CD4-positive, CD25-positive, alpha-beta regulatory T cell (primary cell): ENCODE measurements around the gene TMEM81. TPM values are rescaled to one million over a fixed set of nuclear protein-coding genes. Genes with fewer than 3 reads are reported as not detected.

Experiments
- ATAC-seq, 2 donors: fragments of 150-1000 bp; cut with Tn5 transposase; one replicate each; pipeline ENCODE4 v1.10.0; 2021; ENCODE audit warnings: low read depth in 2 of 2, moderate number of reproducible peaks in 2 of 2, moderate library complexity in 1 of 2
- DNase-seq, 3 donors: peaks; one replicate each; pipeline versions ENCODE4 v3.0.0 to v3.0.0-alpha.2; 2012 to 2022; ENCODE audit warnings: mixed read lengths in 1 of 3
- H3K27ac ChIP-seq: one replicate; pipeline ENCODE4 v1.7.0; 2013; ENCODE audit warnings: mild to moderate bottlenecking, low read length; ENCODE audit not compliant: insufficient read depth, poor library complexity, severe bottlenecking
- H3K27me3 ChIP-seq: one replicate; pipeline ENCODE4 v1.7.0; 2013; ENCODE audit warnings: low read length; ENCODE audit not compliant: control insufficient read depth, insufficient read depth
- H3K36me3 ChIP-seq: one replicate; pipeline ENCODE4 v1.7.0; 2013; ENCODE audit warnings: mild to moderate bottlenecking, low read length, moderate library complexity; ENCODE audit not compliant: control insufficient read depth, insufficient read depth
- H3K4me1 ChIP-seq: 2 replicates; pipeline ENCODE4 v1.7.0; 2013; ENCODE audit warnings: mild to moderate bottlenecking, low read length; ENCODE audit not compliant: insufficient read depth, control insufficient read depth, poor library complexity, severe bottlenecking
- H3K4me3 ChIP-seq: one replicate; pipeline ENCODE4 v1.7.0; 2013; ENCODE audit warnings: low read depth, mild to moderate bottlenecking, low read length, moderate library complexity
- H3K9me3 ChIP-seq, 2 experiments: 1 replicate in 1 of 2; 2 replicates in 1 of 2; pipeline ENCODE4 v1.7.0; 2013; ENCODE audit warnings: low read length in 2 of 2, mild to moderate bottlenecking in 1 of 2, moderate library complexity in 1 of 2; ENCODE audit not compliant: control insufficient read depth in 2 of 2
- H3K27ac Mint-ChIP-seq, 3 donors: one replicate each; pipeline ENCODE4 v1.8.0; 2020 to 2022; ENCODE audit warnings: mild to moderate bottlenecking in 3 of 3, mixed read lengths in 3 of 3, moderate library complexity in 2 of 3
- H3K27me3 Mint-ChIP-seq: one replicate; pipeline ENCODE4 v1.8.0; 2022; ENCODE audit warnings: mild to moderate bottlenecking, mixed read lengths
- H3K36me3 Mint-ChIP-seq: one replicate; pipeline ENCODE4 v1.8.0; 2020; ENCODE audit warnings: mixed read lengths
- H3K4me1 Mint-ChIP-seq, 4 donors: one replicate each; pipeline ENCODE4 v1.8.0; 2020 to 2022; ENCODE audit warnings: mixed read lengths in 4 of 4, mild to moderate bottlenecking in 1 of 4
- H3K4me3 Mint-ChIP-seq, 4 donors: one replicate each; pipeline ENCODE4 v1.8.0; 2020 to 2022; ENCODE audit warnings: mild to moderate bottlenecking in 4 of 4, mixed read lengths in 4 of 4, moderate library complexity in 3 of 4
- H3K9me3 Mint-ChIP-seq, 7 donors: one replicate each; pipeline ENCODE4 v1.8.0; 2020 to 2022; ENCODE audit warnings: mixed read lengths in 7 of 7, mild to moderate bottlenecking in 3 of 7, moderate library complexity in 2 of 7
- polyA plus RNA-seq, 4 donors: library from polyadenylated mRNA; unstranded; fragments of 300-500 nt; fragmentation: Illumina TruSeq; gene quantifications; one replicate each; pipeline ENCODE4 v1.2.3, GENCODE V29; 2021
- total RNA-seq: library from RNA; stranded (reverse); gene quantifications from one replicate; pipeline ENCODE4 v1.2.3, GENCODE V29; 2022

The TMEM81 gene
- total and polyA plus RNA-seq, 5 donors from 2014 or later: 0.54 to 3.4 (median 0.60) TPM

GRCh38 chr1:205059660-205060059 lies 24.6 kb downstream of the TMEM81 start:
- no peak for ATAC-seq
- Histone ChIP-seq H3K36me3 (no peaks in the 10 kb centered on the region), H3K27me3 (no peaks in the 10 kb centered on the region), H3K9me3 (no peaks in the 10 kb centered on the region), H3K4me3 (no peak overlapping the region), H3K4me1 (peaks cover 4% of the 10 kb centered on the region), H3K27ac (no peak overlapping the region)
- Mint-ChIP-seq H3K4me3 (no peak overlapping the region), H3K36me3 (no peaks in the 10 kb centered on the region), H3K27me3 (peaks cover 5% of the 10 kb centered on the region), H3K27ac (no peak overlapping the region), H3K4me1 (peaks cover 0 to 5% (median 0%) of the 10 kb centered on the region in 4 donors), H3K9me3 (no peaks in the 10 kb centered on the region)
- DNase-seq: no peak

DNA sequence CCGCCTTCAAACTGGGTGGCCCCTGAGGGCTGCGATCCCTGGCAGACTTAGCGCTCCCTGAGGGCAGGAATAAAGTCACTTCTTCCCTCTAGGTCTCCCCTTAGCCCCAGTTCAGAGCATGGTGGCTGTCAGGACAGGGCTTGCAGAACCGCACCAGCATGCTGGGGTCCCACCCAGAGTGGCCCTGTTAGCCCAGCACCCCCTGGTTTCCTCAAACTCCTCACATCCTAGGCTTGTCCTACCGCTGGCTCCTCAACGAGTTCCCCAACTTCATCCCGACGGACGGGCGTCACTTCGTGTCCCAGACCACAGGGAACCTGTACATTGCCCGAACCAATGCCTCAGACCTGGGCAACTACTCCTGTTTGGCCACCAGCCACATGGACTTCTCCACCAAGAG lies 25.4 kb downstream of the TMEM81 start:
- H3K4me3 ChIP-seq: no peak overlapping the region
- peaks cover 0 to 5% (median 0%) of the 10 kb centered on the region in 4 donors for H3K4me1 Mint-ChIP-seq
- no peaks in the 10 kb centered on the region for H3K36me3 ChIP-seq
- peaks cover 4% of the 10 kb centered on the region for H3K27me3 Mint-ChIP-seq
- H3K9me3 ChIP-seq: no peaks in the 10 kb centered on the region
- DNase-seq (no peak), ATAC-seq (no peak)
- H3K9me3 Mint-ChIP-seq: no peaks in the 10 kb centered on the region
- peaks cover 4% of the 10 kb centered on the region for H3K4me1 ChIP-seq
- H3K4me3 Mint-ChIP-seq: no peak overlapping the region
- no peaks in the 10 kb centered on the region for H3K27me3 ChIP-seq
- H3K36me3 Mint-ChIP-seq: no peaks in the 10 kb centered on the region
- H3K27ac Mint-ChIP-seq: no peak overlapping the region
- H3K27ac ChIP-seq: no peak overlapping the region

- Histone ChIP-seq H3K9me3 (no peaks in the 10 kb centered on the region), H3K36me3 (no peaks in the 10 kb centered on the region), H3K4me1 (peaks cover 4% of the 10 kb centered on the region), H3K27ac (no peak overlapping the region), H3K27me3 (no peaks in the 10 kb centered on the region), H3K4me3 (no peak overlapping the region)
- Mint-ChIP-seq H3K27me3 (no peaks in the 10 kb centered on the region), H3K4me1 (peaks cover 0 to 5% (median 0%) of the 10 kb centered on the region in 4 donors), H3K27ac (no peak overlapping the region), H3K36me3 (no peaks in the 10 kb centered on the region), H3K9me3 (no peaks in the 10 kb centered on the region), H3K4me3 (no peak overlapping the region)
- DNase-seq (no peak), ATAC-seq (no peak)
Observed at GRCh38 chr1:205057808-205058575, 26.3 kb downstream of the TMEM81 start.

- peaks cover 0 to 5% (median 0%) of the 10 kb centered on the region in 4 donors for H3K4me1 Mint-ChIP-seq
- H3K9me3 Mint-ChIP-seq: no peaks in the 10 kb centered on the region
- no peaks in the 10 kb centered on the region for H3K27me3 Mint-ChIP-seq
- no peak overlapping the region for H3K4me3 Mint-ChIP-seq
- no peaks in the 10 kb centered on the region for H3K36me3 Mint-ChIP-seq
- DNase-seq (no peak), ATAC-seq (no peak)
- Histone ChIP-seq H3K36me3 (no peaks in the 10 kb centered on the region), H3K9me3 (no peaks in the 10 kb centered on the region), H3K27ac (no peak overlapping the region), H3K4me3 (no peak overlapping the region), H3K4me1 (peaks cover 4% of the 10 kb centered on the region), H3K27me3 (no peaks in the 10 kb centered on the region)
- H3K27ac Mint-ChIP-seq: no peak overlapping the region
Observed at GRCh38 chr1:205056956-205057568, 27.2 kb downstream of the TMEM81 start.

DNA sequence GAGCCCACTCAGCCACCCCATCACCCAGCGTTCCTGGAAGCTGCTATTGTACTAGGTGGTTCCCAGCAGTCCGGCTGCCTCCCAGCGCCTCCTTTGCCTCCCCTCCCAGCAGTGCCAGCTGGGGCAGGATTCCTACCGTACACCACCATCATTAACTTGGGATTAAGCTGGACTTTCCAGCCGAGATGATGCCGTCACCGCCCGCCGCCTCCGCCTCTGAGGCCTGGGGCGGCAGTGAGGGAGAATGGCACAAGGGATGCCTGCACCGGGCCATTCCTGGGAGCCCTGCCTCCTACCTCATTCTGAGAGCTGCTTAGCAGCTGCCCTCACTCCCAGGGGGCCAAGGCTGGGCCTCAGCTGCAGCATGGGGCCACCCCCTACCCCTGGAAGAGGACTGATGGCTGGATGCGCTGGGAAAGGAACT lies 28.1 kb downstream of the TMEM81 start:
- Mint-ChIP-seq H3K36me3 (no peaks in the 10 kb centered on the region), H3K9me3 (no peaks in the 10 kb centered on the region), H3K4me3 (no peak overlapping the region), H3K27me3 (no peaks in the 10 kb centered on the region), H3K4me1 (no peaks in the 10 kb centered on the region), H3K27ac (no peak overlapping the region)
- ATAC-seq (no peak), DNase-seq (no peak)
- no peaks in the 10 kb centered on the region for H3K36me3 ChIP-seq
- no peaks in the 10 kb centered on the region for H3K9me3 ChIP-seq
- no peaks in the 10 kb centered on the region for H3K4me1 ChIP-seq
- no peak overlapping the region for H3K27ac ChIP-seq
- H3K4me3 ChIP-seq: no peak overlapping the region
- H3K27me3 ChIP-seq: no peaks in the 10 kb centered on the region

DNA sequence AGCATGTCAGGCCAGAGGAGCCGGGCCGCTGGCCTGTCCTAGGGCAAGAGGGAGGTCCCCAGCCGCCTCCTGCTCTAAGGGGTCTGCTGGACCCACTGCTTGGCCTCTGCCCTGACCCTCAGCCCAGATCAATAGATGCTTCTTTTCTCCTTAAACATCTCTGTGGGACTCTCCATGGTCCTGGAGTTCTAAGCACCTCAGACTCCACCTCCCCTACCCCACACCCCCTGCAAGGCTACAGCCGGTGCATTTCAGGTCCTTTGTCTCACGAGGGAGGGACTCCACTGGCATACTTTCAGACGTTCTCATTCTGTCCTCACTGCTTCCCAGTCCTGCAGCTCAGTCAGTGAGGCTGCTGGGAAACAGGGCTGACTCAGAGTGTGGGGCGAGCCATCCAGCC lies 30.2 kb downstream of the TMEM81 start:
- Histone ChIP-seq H3K9me3 (no peaks in the 10 kb centered on the region), H3K27ac (no peak overlapping the region), H3K27me3 (no peaks in the 10 kb centered on the region), H3K36me3 (no peaks in the 10 kb centered on the region), H3K4me3 (no peak overlapping the region), H3K4me1 (no peaks in the 10 kb centered on the region)
- ATAC-seq (no peak), DNase-seq (no peak)
- H3K27ac Mint-ChIP-seq: no peak overlapping the region
- H3K4me3 Mint-ChIP-seq: no peak overlapping the region
- peaks cover 0 to 1% (median 0%) of the 10 kb centered on the region in 7 donors for H3K9me3 Mint-ChIP-seq
- no peaks in the 10 kb centered on the region for H3K36me3 Mint-ChIP-seq
- no peaks in the 10 kb centered on the region for H3K4me1 Mint-ChIP-seq
- H3K27me3 Mint-ChIP-seq: no peaks in the 10 kb centered on the region

- Histone ChIP-seq H3K4me1 (no peaks in the 10 kb centered on the region), H3K27me3 (no peaks in the 10 kb centered on the region), H3K4me3 (no peak overlapping the region), H3K27ac (no peak overlapping the region), H3K9me3 (no peaks in the 10 kb centered on the region), H3K36me3 (no peaks in the 10 kb centered on the region)
- no peaks in the 10 kb centered on the region for H3K4me1 Mint-ChIP-seq
- H3K4me3 Mint-ChIP-seq: no peak overlapping the region
- no peaks in the 10 kb centered on the region for H3K36me3 Mint-ChIP-seq
- H3K27ac Mint-ChIP-seq: no peak overlapping the region
- DNase-seq: no peak
- no peak for ATAC-seq
- no peaks in the 10 kb centered on the region for H3K27me3 Mint-ChIP-seq
- peaks cover 0 to 1% (median 0%) of the 10 kb centered on the region in 7 donors for H3K9me3 Mint-ChIP-seq
Observed at GRCh38 chr1:205053296-205053695, 31.0 kb downstream of the TMEM81 start.

DNA sequence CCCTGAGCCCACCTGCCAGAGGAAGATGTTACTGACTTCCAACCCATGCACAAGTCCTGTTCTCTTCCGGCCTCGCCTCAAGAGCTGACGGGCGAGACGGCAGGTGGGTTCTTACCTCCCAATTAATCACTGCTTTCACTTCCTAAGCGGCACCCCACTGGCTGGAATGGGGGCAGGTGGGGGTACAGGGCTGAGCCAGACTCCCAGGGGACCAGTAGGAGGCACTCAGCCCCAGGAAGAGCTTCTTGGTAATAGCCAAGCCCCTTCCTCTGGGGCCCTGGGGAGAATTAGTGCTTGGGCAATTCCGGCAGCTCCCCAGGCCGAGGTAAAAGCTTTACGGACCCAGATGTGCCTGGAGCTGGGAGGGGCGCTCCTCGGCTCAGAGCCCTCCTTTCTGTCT lies 31.6 kb downstream of the TMEM81 start:
- H3K9me3 ChIP-seq: no peaks in the 10 kb centered on the region
- H3K36me3 Mint-ChIP-seq: no peaks in the 10 kb centered on the region
- H3K4me3 ChIP-seq: no peak overlapping the region
- no peaks in the 10 kb centered on the region for H3K4me1 ChIP-seq
- H3K27me3 ChIP-seq: no peaks in the 10 kb centered on the region
- H3K27ac ChIP-seq: no peak overlapping the region
- H3K36me3 ChIP-seq: no peaks in the 10 kb centered on the region
- DNase-seq (no peak), ATAC-seq (no peak)
- H3K9me3 Mint-ChIP-seq: peaks cover 0 to 1% (median 0%) of the 10 kb centered on the region in 7 donors
- H3K4me3 Mint-ChIP-seq: no peak overlapping the region
- H3K27ac Mint-ChIP-seq: no peak overlapping the region
- no peaks in the 10 kb centered on the region for H3K27me3 Mint-ChIP-seq
- H3K4me1 Mint-ChIP-seq: no peaks in the 10 kb centered on the region
